WTC11 (cell line): ENCODE measurements around the gene MAGI2. TPM values are rescaled to one million over a fixed set of nuclear protein-coding genes. Genes with fewer than 3 reads are reported as not detected.

Experiments
- ATAC-seq: fragments of 200-7000 bp; cut with Tn5 transposase; 2 replicates; pipeline ENCODE4 v1.10.0; 2021; ENCODE audit warnings: mild to moderate bottlenecking, moderate library complexity
- CTCF ChIA-PET: fragments of 300-600 bp; sonication (Branson Sonifier 250); formaldehyde crosslinking; loops from one replicate; lab custom pipeline; 2021; ENCODE audit warnings: antibody characterized with exemption; lab: Charles Lee
- POLR2A ChIA-PET: fragments of 350-600 bp; sonication (Branson Sonifier 250); formaldehyde crosslinking; loops from one replicate; lab custom pipeline; 2021; ENCODE audit warnings: antibody characterized with exemption; lab: Charles Lee
- DNase-seq: peaks from one replicate; pipeline ENCODE4 v3.0.0; 2021; ENCODE audit warnings: low spot score
- H3K27ac Mint-ChIP-seq: 2 replicates; pipeline ENCODE4 v1.8.0; 2021; ENCODE audit warnings: mixed read lengths
- H3K27me3 Mint-ChIP-seq: 2 replicates; pipeline ENCODE4 v1.8.0; 2021; ENCODE audit warnings: low read depth, mild to moderate bottlenecking, moderate library complexity, mixed read lengths
- H3K36me3 Mint-ChIP-seq: 2 replicates; pipeline ENCODE4 v1.8.0; 2021; ENCODE audit warnings: mixed read lengths
- H3K4me1 Mint-ChIP-seq: 2 replicates; pipeline ENCODE4 v1.8.0; 2022; ENCODE audit warnings: mixed read lengths
- H3K4me3 Mint-ChIP-seq: 2 replicates; pipeline ENCODE4 v1.8.0; 2021; ENCODE audit warnings: mild to moderate bottlenecking, moderate library complexity, mixed read lengths
- H3K9me3 Mint-ChIP-seq: 2 replicates; pipeline ENCODE4 v1.8.0; 2021; ENCODE audit warnings: mixed read lengths
- AFF4 ChIP-seq: sonication (generic); formaldehyde crosslinking; IDR thresholded peaks from 2 replicates; pipeline ENCODE4 v1.8.1; 2023; ENCODE audit warnings: mild to moderate bottlenecking, missing genetic modification reagents, borderline replicate concordance
- AR ChIP-seq: fragments of 250-450 bp; sonication (Bioruptor Pico); IDR thresholded peaks from 2 replicates; pipeline ENCODE4 v1.9.0; 2021; ENCODE audit warnings: mild to moderate bottlenecking
- E2F4 ChIP-seq: sonication (generic); formaldehyde crosslinking; IDR thresholded peaks from 2 replicates; pipeline ENCODE4 v1.8.1; 2022; ENCODE audit warnings: low read depth, mild to moderate bottlenecking, moderate library complexity, missing genetic modification reagents, borderline replicate concordance
- FOXP4 ChIP-seq: sonication (generic); formaldehyde crosslinking; IDR thresholded peaks from 2 replicates; pipeline ENCODE4 v1.8.0; 2022; ENCODE audit warnings: mild to moderate bottlenecking, missing genetic modification reagents
- JAZF1 ChIP-seq: fragments of 250-450 bp; sonication (Bioruptor Pico); IDR thresholded peaks from 2 replicates; pipeline ENCODE4 v1.9.0; 2021; ENCODE audit warnings: moderate library complexity, mild to moderate bottlenecking, inconsistent platforms
- MYBL2 ChIP-seq: sonication (generic); formaldehyde crosslinking; IDR thresholded peaks from 2 replicates; pipeline ENCODE4 v1.8.1; 2023; ENCODE audit warnings: mild to moderate bottlenecking, moderate library complexity, missing genetic modification reagents
- NFATC4 ChIP-seq: fragments of 250-450 bp; sonication (Bioruptor Pico); IDR thresholded peaks from 2 replicates; pipeline ENCODE4 v1.9.0; 2021; ENCODE audit warnings: mild to moderate bottlenecking
- NR1H2 ChIP-seq: sonication (generic); formaldehyde crosslinking; IDR thresholded peaks from 2 replicates; pipeline ENCODE4 v1.9.0; 2021; ENCODE audit warnings: mild to moderate bottlenecking, moderate library complexity, missing genetic modification reagents
- RORB ChIP-seq: fragments of 250-450 bp; sonication (Bioruptor Pico); IDR thresholded peaks from 2 replicates; pipeline ENCODE4 v1.9.0; 2021; ENCODE audit warnings: mild to moderate bottlenecking
- ZNF138 ChIP-seq: sonication (generic); formaldehyde crosslinking; conservative IDR thresholded peaks from 2 replicates; pipeline ENCODE4 v1.8.1; 2022; ENCODE audit warnings: mild to moderate bottlenecking, moderate library complexity, missing genetic modification reagents
- ZNF263 ChIP-seq: sonication (generic); formaldehyde crosslinking; IDR thresholded peaks from 2 replicates; pipeline ENCODE4 v1.8.1; 2022; ENCODE audit warnings: low read depth, mild to moderate bottlenecking, moderate library complexity, missing genetic modification reagents
- ZNF281 ChIP-seq: sonication (generic); formaldehyde crosslinking; IDR thresholded peaks from 2 replicates; pipeline ENCODE4 v1.8.0; 2023; ENCODE audit warnings: mild to moderate bottlenecking, missing genetic modification reagents
- ZNF317 ChIP-seq: sonication (generic); formaldehyde crosslinking; IDR thresholded peaks from 2 replicates; pipeline ENCODE4 v1.8.1; 2023; ENCODE audit warnings: low read depth, mild to moderate bottlenecking, moderate library complexity, missing genetic modification reagents, borderline replicate concordance
- ZNF512 ChIP-seq: sonication (generic); formaldehyde crosslinking; IDR thresholded peaks from 2 replicates; pipeline ENCODE4 v1.8.1; 2022; ENCODE audit warnings: missing genetic modification reagents, borderline replicate concordance
- total RNA-seq: library from RNA; stranded (reverse); gene quantifications from 3 replicates; pipeline ENCODE4 v1.2.3, GENCODE V29; 2021

MAGI2 gene
- total RNA-seq, 1 experiment from 2014 or later: 26.6 TPM

GRCh38 chr7:79495544-79496272 lies 42.2 kb upstream of the MAGI2 start (continued):
- TF ChIP-seq ZNF138 (CRISPR knock-in tag): no peak
- TF ChIP-seq NR1H2 (CRISPR knock-in tag): no peak
- no peak for TF ChIP-seq E2F4 (CRISPR knock-in tag)
- no peak for TF ChIP-seq AR (CRISPR knock-in tag)
- no peak for TF ChIP-seq ZNF317 (CRISPR knock-in tag)
- TF ChIP-seq ZNF281 (CRISPR knock-in tag): no peak

- no peak for ATAC-seq
- Mint-ChIP-seq H3K36me3 (no peaks in the 10 kb centered on the region), H3K27me3 (no peaks in the 10 kb centered on the region), H3K4me1 (no peaks in the 10 kb centered on the region), H3K27ac (no peak overlapping the region), H3K4me3 (no peak overlapping the region), H3K9me3 (no peaks in the 10 kb centered on the region)
- CTCF ChIA-PET: no interaction called here
- POLR2A ChIA-PET: no interaction called here
- DNase-seq: no peak
- TF ChIP-seq AFF4 (CRISPR knock-in tag): no peak
- no peak for TF ChIP-seq RORB (CRISPR knock-in tag)
- no peak for TF ChIP-seq NR1H2 (CRISPR knock-in tag)
- no peak for TF ChIP-seq NFATC4 (CRISPR knock-in tag)
These were observed 40.6 kb upstream of the MAGI2 start for GRCh38 chr7:79494046-79494445.

- no peak for DNase-seq
- POLR2A ChIA-PET: no interaction called here
- no peak overlapping the region for H3K27ac Mint-ChIP-seq
- no peak overlapping the region for H3K4me3 Mint-ChIP-seq
- CTCF ChIA-PET: no interaction called here
- ATAC-seq: no peak
- no peaks in the 10 kb centered on the region for H3K9me3 Mint-ChIP-seq
- H3K27me3 Mint-ChIP-seq: no peaks in the 10 kb centered on the region
- no peaks in the 10 kb centered on the region for H3K36me3 Mint-ChIP-seq
- no peaks in the 10 kb centered on the region for H3K4me1 Mint-ChIP-seq
- TF ChIP-seq ZNF512 (no peak), JAZF1 (no peak), FOXP4 (CRISPR knock-in tag) (no peak), ZNF317 (CRISPR knock-in tag) (no peak), ZNF263 (no peak), MYBL2 (CRISPR knock-in tag) (no peak)
These were observed 35.9 kb upstream of the MAGI2 start for GRCh38 chr7:79489371-79489770.
